Prostate gland (tissue), 2 donors: ENCODE results near the gene ADAMTS19. TPM values are rescaled to one million over a fixed set of nuclear protein-coding genes. Genes with fewer than 3 reads are reported as not detected.

Experiments
- DNase-seq: peaks from one replicate; pipeline ENCODE4 v3.0.0-alpha.2; 2019; ENCODE audit warnings: low spot score
- H3K27ac ChIP-seq, 2 donors: fragments of 200-600 bp; sonication (generic); 2 replicates each; pipeline ENCODE4 v1.5.1; 2017 to 2019
- H3K27me3 ChIP-seq: fragments of 200-600 bp; sonication (generic); replicated peaks from 2 replicates; pipeline ENCODE4 v1.5.1; 2019; ENCODE audit not compliant: insufficient read depth
- H3K36me3 ChIP-seq, 2 donors: fragments of 200-600 bp; sonication (generic); 1 replicate in 1 of 2; 2 replicates in 1 of 2; pipeline versions ENCODE4 v1.5.1 to v1.8.1; 2017 to 2019
- H3K4me1 ChIP-seq: fragments of 200-600 bp; sonication (generic); replicated peaks from 2 replicates; pipeline ENCODE4 v1.5.1; 2019
- H3K4me3 ChIP-seq, 2 donors: fragments of 200-600 bp; sonication (generic); 2 replicates each; pipeline ENCODE4 v1.5.1; 2017 to 2019
- H3K9me3 ChIP-seq: fragments of 200-600 bp; sonication (generic); 2 replicates; pipeline ENCODE4 v1.5.1; 2017
- POLR2A ChIP-seq: fragments of 450-650 bp; IDR thresholded peaks from one replicate; pipeline ENCODE4 v1.6.1; 2016; ENCODE audit warnings: antibody characterized with exemption, mild to moderate bottlenecking
- POLR2AphosphoS5 ChIP-seq: sonication (generic); formaldehyde crosslinking; IDR thresholded peaks from one replicate; pipeline ENCODE4 v1.6.1; 2017; ENCODE audit warnings: antibody characterized with exemption
- WGBS: methylation state at CpG from one replicate; pipeline ENCODE4 v1.1.5; 2018; 5-methylcytosine and 5-hydroxymethylcytosine counted together
- intact Hi-C: fragments of 100-400 bp; cut with DNase I; formaldehyde crosslinking; loops from one replicate; pipeline ENCODE4 v1.14.2; 2022
- total RNA-seq, 2 donors: library from RNA; depleted of rRNA; stranded (reverse); fragments of >200 nt; gene quantifications; one replicate each; pipeline ENCODE4 v1.1.0, GENCODE V29; 2016
- TF ChIP-seq, protein P1 (sequence below), 4 experiments: fragments of 200-600 bp in 2 of 4; fragments of 450-650 bp in 2 of 4; sonication (generic) in 2 of 4; IDR thresholded peaks; 1 replicate in 3 of 4; 2 replicates in 1 of 4; pipeline ENCODE4 v1.5.1; 2016 to 2019; ENCODE audit warnings: antibody characterized with exemption in 4 of 4, mild to moderate bottlenecking in 2 of 4, moderate library complexity in 2 of 4

Gene ADAMTS19
- total RNA-seq, 2 donors from 2014 or later: 1.3 to 3.0 TPM

DNA sequence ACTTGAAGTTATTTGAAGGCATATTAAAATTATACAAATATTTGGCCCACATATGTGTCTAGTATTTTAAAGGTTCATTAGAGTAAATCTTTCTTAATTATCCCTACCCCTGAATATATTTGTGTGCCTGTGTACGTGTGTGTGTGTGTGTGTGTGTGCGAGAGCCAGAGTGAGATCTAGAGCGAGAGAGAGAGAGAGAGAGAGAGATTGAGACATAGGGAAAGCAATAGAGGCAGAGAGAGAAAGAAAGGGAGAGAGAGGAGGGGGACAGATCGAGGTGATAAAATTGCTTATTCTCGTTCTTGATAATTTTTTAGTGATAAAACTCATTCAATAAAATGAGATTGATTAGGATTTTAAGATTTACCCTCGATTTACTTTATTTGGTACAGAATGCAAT lies 47.4 kb downstream of the ADAMTS19 start:
- Histone ChIP-seq H3K4me1 (no peaks in the 10 kb centered on the region), H3K9me3 (no peaks in the 10 kb centered on the region), H3K36me3 (no peaks in the 10 kb centered on the region), H3K27ac (no peak overlapping the region), H3K4me3 (no peak overlapping the region), H3K27me3 (no peaks in the 10 kb centered on the region)
- TF ChIP-seq POLR2AphosphoS5 (no peak), POLR2A (no peak)
- TF ChIP-seq, protein P1, sequence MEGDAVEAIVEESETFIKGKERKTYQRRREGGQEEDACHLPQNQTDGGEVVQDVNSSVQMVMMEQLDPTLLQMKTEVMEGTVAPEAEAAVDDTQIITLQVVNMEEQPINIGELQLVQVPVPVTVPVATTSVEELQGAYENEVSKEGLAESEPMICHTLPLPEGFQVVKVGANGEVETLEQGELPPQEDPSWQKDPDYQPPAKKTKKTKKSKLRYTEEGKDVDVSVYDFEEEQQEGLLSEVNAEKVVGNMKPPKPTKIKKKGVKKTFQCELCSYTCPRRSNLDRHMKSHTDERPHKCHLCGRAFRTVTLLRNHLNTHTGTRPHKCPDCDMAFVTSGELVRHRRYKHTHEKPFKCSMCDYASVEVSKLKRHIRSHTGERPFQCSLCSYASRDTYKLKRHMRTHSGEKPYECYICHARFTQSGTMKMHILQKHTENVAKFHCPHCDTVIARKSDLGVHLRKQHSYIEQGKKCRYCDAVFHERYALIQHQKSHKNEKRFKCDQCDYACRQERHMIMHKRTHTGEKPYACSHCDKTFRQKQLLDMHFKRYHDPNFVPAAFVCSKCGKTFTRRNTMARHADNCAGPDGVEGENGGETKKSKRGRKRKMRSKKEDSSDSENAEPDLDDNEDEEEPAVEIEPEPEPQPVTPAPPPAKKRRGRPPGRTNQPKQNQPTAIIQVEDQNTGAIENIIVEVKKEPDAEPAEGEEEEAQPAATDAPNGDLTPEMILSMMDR (IDR thresholded peaks at IDR 0.05): no peak
- DNase-seq: no peak
- 86% methylated on average over 6 of the region's 6 CpGs for WGBS
- intact Hi-C loops: no loop called here

DNA sequence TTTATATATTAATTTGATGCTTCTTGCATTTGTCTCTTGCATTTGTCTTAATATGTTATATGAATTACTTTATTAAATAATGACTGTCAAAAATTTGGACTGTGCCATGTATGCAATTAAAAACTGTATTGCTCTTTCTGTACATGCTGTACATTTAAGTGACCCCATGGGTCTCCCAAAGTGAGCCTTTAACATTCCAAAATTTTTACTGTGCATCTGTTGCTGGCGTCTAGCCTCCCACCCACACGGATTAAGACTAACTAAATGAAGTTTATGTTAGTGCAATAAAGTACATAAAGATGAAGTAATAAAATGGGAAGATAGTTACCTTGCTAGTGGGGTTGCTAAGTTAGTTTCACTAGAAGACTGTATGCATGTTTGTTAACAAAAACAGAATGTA lies 48.5 kb downstream of the ADAMTS19 start:
- H3K9me3 ChIP-seq: no peaks in the 10 kb centered on the region
- H3K4me1 ChIP-seq: no peaks in the 10 kb centered on the region
- no peak for DNase-seq
- intact Hi-C loops: no loop called here
- H3K36me3 ChIP-seq: no peaks in the 10 kb centered on the region
- H3K4me3 ChIP-seq: no peak overlapping the region
- no peaks in the 10 kb centered on the region for H3K27me3 ChIP-seq
- 52% methylated on average over 2 of the region's 2 CpGs for WGBS
- no peak overlapping the region for H3K27ac ChIP-seq
- no peak for TF ChIP-seq POLR2A
- TF ChIP-seq POLR2AphosphoS5: no peak
- TF ChIP-seq, protein P1 (IDR thresholded peaks at IDR 0.05): no peak

DNA sequence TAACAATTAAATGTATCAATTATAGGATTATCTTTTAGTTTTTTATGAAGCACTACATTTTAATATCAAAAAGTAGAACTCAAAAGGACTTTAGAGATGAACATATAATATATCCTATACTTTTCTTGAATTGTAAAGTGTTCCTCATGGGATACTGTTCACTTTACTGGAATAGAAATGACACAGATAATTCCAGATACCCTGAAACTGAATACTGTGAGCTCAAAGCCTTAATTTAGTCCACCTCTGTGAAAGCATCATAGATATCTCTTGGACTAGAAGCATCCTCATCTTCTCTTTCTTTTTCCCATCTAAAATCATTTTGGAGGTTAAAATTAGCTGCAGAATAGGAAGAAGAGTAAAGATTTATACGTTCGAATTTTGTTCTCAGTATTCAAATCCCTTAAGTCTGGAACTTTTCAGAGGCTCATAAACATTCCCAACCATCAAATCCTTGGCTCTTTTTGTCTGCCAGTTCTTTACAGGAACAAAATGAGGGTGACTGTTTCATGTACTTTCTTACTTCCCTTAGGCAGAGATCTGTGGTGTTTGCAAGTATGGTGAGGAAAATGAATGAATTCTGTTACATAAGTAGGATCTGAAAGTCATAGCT lies 49.4 kb downstream of the ADAMTS19 start:
- Histone ChIP-seq H3K9me3 (no peaks in the 10 kb centered on the region), H3K4me1 (no peaks in the 10 kb centered on the region), H3K27ac (no peak overlapping the region), H3K36me3 (no peaks in the 10 kb centered on the region), H3K4me3 (no peak overlapping the region), H3K27me3 (no peaks in the 10 kb centered on the region)
- WGBS: 75% methylated on average over 2 of the region's 2 CpGs
- TF ChIP-seq, protein P1 (IDR thresholded peaks at IDR 0.05): no peak
- TF ChIP-seq POLR2AphosphoS5 (no peak), POLR2A (no peak)
- no peak for DNase-seq
- intact Hi-C loops: no loop called here

DNA sequence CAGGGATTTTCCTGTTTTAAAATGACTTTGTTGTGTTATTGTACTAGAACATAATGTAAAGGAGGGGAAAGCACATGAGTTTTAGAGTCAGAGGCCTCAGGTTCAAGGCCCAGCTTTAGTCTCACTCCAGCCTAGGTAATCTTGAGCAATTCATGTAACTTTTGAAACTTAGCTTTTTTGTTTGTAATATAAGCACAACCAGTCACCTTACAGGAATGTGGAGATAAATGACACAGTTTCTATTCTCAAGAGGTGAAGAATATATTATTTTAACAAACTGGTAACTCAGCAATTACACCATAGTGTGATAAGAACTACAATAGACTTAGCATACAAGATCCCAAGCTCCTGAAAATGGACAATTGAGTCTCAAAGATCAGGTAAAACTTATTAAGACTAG lies 51.2 kb downstream of the ADAMTS19 start:
- no peaks in the 10 kb centered on the region for H3K9me3 ChIP-seq
- no peak for DNase-seq
- TF ChIP-seq POLR2A (no peak), POLR2AphosphoS5 (no peak)
- TF ChIP-seq, protein P1 (IDR thresholded peaks at IDR 0.05): no peak
- no peaks in the 10 kb centered on the region for H3K36me3 ChIP-seq
- intact Hi-C loops: no loop called here
- H3K27ac ChIP-seq: no peak overlapping the region
- H3K4me3 ChIP-seq: no peak overlapping the region
- no peaks in the 10 kb centered on the region for H3K27me3 ChIP-seq
- H3K4me1 ChIP-seq: no peaks in the 10 kb centered on the region

DNA sequence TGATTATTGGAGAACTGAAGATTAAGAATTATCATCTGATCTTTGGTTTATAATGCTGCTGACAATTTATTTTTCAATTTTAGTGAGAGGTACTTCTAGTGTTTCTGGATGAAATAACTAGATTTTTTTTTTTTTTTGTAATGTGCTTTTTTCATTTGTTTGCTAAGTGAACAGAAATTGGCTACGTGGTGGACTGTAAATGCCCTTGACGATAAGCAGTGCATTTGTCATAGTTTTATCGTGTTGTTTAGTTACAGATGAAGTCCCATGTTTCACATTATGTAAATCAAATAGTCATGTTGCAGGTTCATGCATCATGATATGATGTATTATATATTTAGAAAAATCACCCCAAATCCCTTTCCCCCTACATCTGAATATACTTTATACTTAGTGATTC lies 81.0 kb downstream of the ADAMTS19 start:
- TF ChIP-seq POLR2AphosphoS5 (no peak), POLR2A (no peak)
- TF ChIP-seq, protein P1 (IDR thresholded peaks at IDR 0.05): no peak
- intact Hi-C loops: no loop called here
- Histone ChIP-seq H3K4me3 (no peak overlapping the region), H3K27ac (no peak overlapping the region), H3K4me1 (no peaks in the 10 kb centered on the region), H3K36me3 (no peaks in the 10 kb centered on the region), H3K27me3 (no peaks in the 10 kb centered on the region), H3K9me3 (no peaks in the 10 kb centered on the region)
- 51% methylated on average over 3 of the region's 3 CpGs for WGBS
- no peak for DNase-seq
